SH-SY5Y (cell line): ENCODE measurements around the gene JMJD4.

Source experiments
- GATA2 ChIP-seq: IDR thresholded peaks from 2 replicates; pipeline ENCODE4 v1.6.1; 2011; ENCODE audit warnings: mild to moderate bottlenecking, low read depth, low read length
- GATA3 ChIP-seq: IDR thresholded peaks from 2 replicates; pipeline ENCODE4 v1.6.1; 2011; ENCODE audit warnings: low read depth, mild to moderate bottlenecking, low read length, moderate library complexity

JMJD4 gene

GRCh38 chr1:227733751-227734545, 1.2 kb downstream of the JMJD4 start:
- TF ChIP-seq GATA2, result no peak
- no peak for TF ChIP-seq GATA3

GRCh38 chr1:227733309-227733705, 1.8 kb downstream of the JMJD4 start:
- TF ChIP-seq GATA3, result no peak
- no peak for TF ChIP-seq GATA2

- no peak for TF ChIP-seq GATA2
- TF ChIP-seq GATA3, result no peak
Observed at GRCh38 chr1:227732586-227733308, 2.4 kb downstream of the JMJD4 start.

- TF ChIP-seq GATA3, result no peak
- TF ChIP-seq GATA2, result no peak
Observed at GRCh38 chr1:227731696-227732585, 3.2 kb downstream of the JMJD4 start.

- TF ChIP-seq GATA3 (no peak), GATA2 (no peak)
Observed at GRCh38 chr1:227731241-227731677, 3.8 kb downstream of the JMJD4 start.

GRCh38 chr1:227730630-227731151, 4.4 kb downstream of the JMJD4 start:
- TF ChIP-seq GATA3, result no peak
- no peak for TF ChIP-seq GATA2

GRCh38 chr1:227729881-227730629, 5.0 kb downstream of the JMJD4 start:
- no peak for TF ChIP-seq GATA3
- TF ChIP-seq GATA2, result no peak

GRCh38 chr1:227729144-227729880, 5.8 kb downstream of the JMJD4 start:
- TF ChIP-seq GATA3, result no peak
- TF ChIP-seq GATA2, result no peak

- no peak for TF ChIP-seq GATA2
Observed at GRCh38 chr1:227728892-227729143, 6.3 kb downstream of the JMJD4 start.

GRCh38 chr1:227728059-227728891, 6.8 kb downstream of the JMJD4 start:
- TF ChIP-seq GATA2 (no peak), GATA3 (no peak)

- TF ChIP-seq GATA2 (no peak), GATA3 (no peak)
Observed at GRCh38 chr1:227726924-227727599, 8.0 kb downstream of the JMJD4 start.

- no peak for TF ChIP-seq GATA3
- TF ChIP-seq GATA2, result no peak; the same call in 1 of the 2 replicates
Observed at GRCh38 chr1:227726318-227726717, 8.8 kb downstream of the JMJD4 start.
